SK-N-SH (cell line): ENCODE results near the gene NME8. TPM values are rescaled to one million over a fixed set of nuclear protein-coding genes. Genes with fewer than 3 reads are reported as not detected.

Experiments
- CTCF ChIA-PET: fragments of 300-600, 350-600 bp; formaldehyde crosslinking; extraction: SDS; loops from one replicate; lab custom pipeline; 2021; lab: Yijun Ruan, JAX
- POLR2A ChIA-PET: fragments of 350-600 bp; sonication (Branson Sonifier 250); formaldehyde crosslinking; extraction: SDS; loops from one replicate; lab custom pipeline; 2020; ENCODE audit warnings: antibody characterized with exemption, inconsistent platforms; lab: Yijun Ruan, JAX
- DNase-seq: peaks from one replicate; pipeline ENCODE4 v3.0.0; 2012
- H2AFZ ChIP-seq: fragments of 200-600 bp; sonication (generic); 2 replicates; pipeline ENCODE4 v1.8.1; 2016; ENCODE audit warnings: antibody characterized with exemption, mild to moderate bottlenecking, low read depth
- H3F3A ChIP-seq: fragments of 200-600 bp; sonication (generic); replicated peaks from 2 replicates; pipeline ENCODE3; 2016; ENCODE audit warnings: antibody characterized with exemption, mild to moderate bottlenecking; ENCODE audit not compliant: insufficient read depth
- H3K27ac ChIP-seq, 2 experiments: fragments of 200-500 bp in 1 of 2; fragments of 200-600 bp in 1 of 2; sonication (Bioruptor generic) in 1 of 2; sonication (generic), shearing (Covaris generic) in 1 of 2; 2 replicates each; pipeline versions ENCODE4 v1.5.1 to v1.6.1; 2014 to 2016; ENCODE audit warnings: low read depth in 2 of 2, inconsistent platforms in 1 of 2, low read length in 1 of 2, mild to moderate bottlenecking in 1 of 2, mixed read lengths in 1 of 2
- H3K27me3 ChIP-seq: fragments of 200-600 bp; sonication (generic), shearing (Covaris generic); 2 replicates; pipeline ENCODE4 v1.6.1; 2016; ENCODE audit warnings: mixed run types; ENCODE audit not compliant: insufficient read depth
- H3K36me3 ChIP-seq, 2 experiments: fragments of 200-500 bp in 1 of 2; fragments of 200-600 bp in 1 of 2; sonication (Bioruptor generic) in 1 of 2; sonication (generic) in 1 of 2; replicated peaks in 1 of 2; 2 replicates each; pipeline versions ENCODE3 to v1.5.1; 2014 to 2016; ENCODE audit warnings: low read length in 1 of 2, mild to moderate bottlenecking in 1 of 2; ENCODE audit not compliant: insufficient read depth in 2 of 2, control insufficient read depth in 1 of 2
- H3K4me1 ChIP-seq, 2 experiments: fragments of 200-500 bp in 1 of 2; fragments of 200-600 bp in 1 of 2; sonication (Bioruptor generic) in 1 of 2; sonication (generic), shearing (Covaris generic) in 1 of 2; 2 replicates each; pipeline versions ENCODE4 v1.5.1 to v1.6.1; 2014 to 2016; ENCODE audit warnings: low read depth in 1 of 2, low read length in 1 of 2, mixed run types in 1 of 2; ENCODE audit not compliant: insufficient read depth in 2 of 2, control insufficient read depth in 1 of 2
- H3K4me2 ChIP-seq: fragments of 200-600 bp; sonication (generic), shearing (Covaris generic); 2 replicates; pipeline ENCODE4 v1.6.1; 2017; ENCODE audit warnings: mixed run types
- H3K4me3 ChIP-seq, 2 experiments: fragments of 200-500 bp in 1 of 2; fragments of 200-600 bp in 1 of 2; sonication (Bioruptor generic) in 1 of 2; sonication (generic), shearing (Covaris generic) in 1 of 2; 2 replicates each; pipeline versions ENCODE4 v1.5.1 to v1.8.1; 2014 to 2016; ENCODE audit warnings: low read depth in 2 of 2, inconsistent platforms in 1 of 2, low read length in 1 of 2, mild to moderate bottlenecking in 1 of 2, mixed read lengths in 1 of 2, moderate library complexity in 1 of 2
- H3K79me2 ChIP-seq: fragments of 200-600 bp; sonication (generic); 2 replicates; pipeline ENCODE4 v1.8.1; 2017; ENCODE audit warnings: mild to moderate bottlenecking; ENCODE audit not compliant: insufficient read depth
- H3K9ac ChIP-seq: fragments of 200-600 bp; sonication (generic); 2 replicates; pipeline ENCODE4 v1.6.1; 2017; ENCODE audit warnings: mixed run types
- H3K9me2 ChIP-seq: fragments of 200-600 bp; sonication (generic); 2 replicates; pipeline ENCODE4 v1.6.1; 2017; ENCODE audit warnings: mixed run types
- H3K9me3 ChIP-seq: fragments of 200-600 bp; sonication (generic); 2 replicates; pipeline ENCODE4 v1.6.1; 2017; ENCODE audit warnings: mixed run types, mild to moderate bottlenecking, moderate library complexity
- H4K20me1 ChIP-seq: fragments of 200-600 bp; sonication (generic); 2 replicates; pipeline ENCODE4 v1.6.1; 2017; ENCODE audit warnings: mild to moderate bottlenecking, mixed run types; ENCODE audit not compliant: insufficient read depth
- CHD2 ChIP-seq: fragments of 150-350 bp; IDR thresholded peaks from 2 replicates; pipeline ENCODE4 v1.6.1; 2018; ENCODE audit warnings: low read length; ENCODE audit not compliant: partially characterized antibody
- ELF1 ChIP-seq: IDR thresholded peaks from 2 replicates; pipeline ENCODE4 v1.4.0; 2012
- EZH2phosphoT487 ChIP-seq: fragments of 200-600 bp; sonication (generic); IDR thresholded peaks from 2 replicates; pipeline ENCODE4 v1.6.1; 2017; ENCODE audit warnings: low read depth, mixed run types, mild to moderate bottlenecking, antibody characterized with exemption, moderate library complexity, borderline replicate concordance
- GABPA ChIP-seq: IDR thresholded peaks from 2 replicates; pipeline ENCODE4 v1.4.0; 2012; ENCODE audit warnings: low read depth, mild to moderate bottlenecking
- MEF2A ChIP-seq: IDR thresholded peaks from 2 replicates; pipeline ENCODE4 v1.4.0; 2012; ENCODE audit warnings: low read depth, borderline replicate concordance
- NFIC ChIP-seq: IDR thresholded peaks from 2 replicates; pipeline ENCODE4 v1.4.0; 2012; ENCODE audit warnings: borderline replicate concordance
- NRF1 ChIP-seq: IDR thresholded peaks from 2 replicates; pipeline ENCODE4 v1.6.1; 2012; ENCODE audit warnings: low read depth, mild to moderate bottlenecking, low read length
- POLR2AphosphoS5 ChIP-seq: IDR thresholded peaks from 2 replicates; pipeline ENCODE4 v1.6.1; 2012; ENCODE audit warnings: low read depth, low read length
- RFX5 ChIP-seq: IDR thresholded peaks from 2 replicates; pipeline ENCODE4 v1.6.1; 2012; ENCODE audit warnings: mild to moderate bottlenecking, improper control_type of control experiment, low read length
- SIN3A ChIP-seq: IDR thresholded peaks from 2 replicates; pipeline ENCODE4 v1.6.1; 2012; ENCODE audit warnings: low read depth, mild to moderate bottlenecking, low read length, moderate library complexity, borderline replicate concordance
- SMC3 ChIP-seq: IDR thresholded peaks from 2 replicates; pipeline ENCODE4 v1.6.1; 2012; ENCODE audit warnings: low read depth, low read length, improper control_type of control experiment
- TAF1 ChIP-seq: IDR thresholded peaks from 2 replicates; pipeline ENCODE4 v1.6.1; 2012; ENCODE audit warnings: low read depth, mild to moderate bottlenecking, low read length, moderate library complexity, borderline replicate concordance
- USF2 ChIP-seq: fragments of 150-350 bp; IDR thresholded peaks from 2 replicates; pipeline ENCODE4 v1.6.1; 2017; ENCODE audit warnings: antibody characterized with exemption, low read length, low read depth, borderline replicate concordance
- YY1 ChIP-seq: IDR thresholded peaks from 2 replicates; pipeline ENCODE4 v1.4.0; 2012; ENCODE audit warnings: low read depth, mild to moderate bottlenecking
- WGBS: methylation state at CpG from one replicate; pipeline ENCODE4 v1.1.6; 2017; ENCODE audit warnings: low lambda C conversion rate; 5-methylcytosine and 5-hydroxymethylcytosine counted together
- polyA plus RNA-seq, 3 experiments: library from polyadenylated mRNA; depleted of rRNA; stranded (reverse); fragments of >200 nt; gene quantifications; 2 replicates each; pipeline ENCODE4 v1.2.3, GENCODE V29; 2012

NME8 gene
- polyA plus RNA-seq, 1 of the 3 experiments (the other 2 are of a cell fraction) = not detected

- Histone ChIP-seq H2AFZ (no peak overlapping the region), H3K27ac (no peak overlapping the region), H4K20me1 (no peaks in the 10 kb centered on the region), H3K36me3 (no peaks in the 10 kb centered on the region), H3F3A (no peaks in the 10 kb centered on the region), H3K4me2 (no peak overlapping the region), H3K4me3 (no peak overlapping the region), H3K27me3 (0 out of 2 replicates have a peak, but pooled peaks cover 2% of the 10 kb centered on the region), H3K4me1 (peaks cover 0 to 16% of the 10 kb centered on the region in 2 experiments; a peak in 2 of 4 replicates), H3K9ac (no peak overlapping the region), H3K79me2 (peaks cover 6% of the 10 kb centered on the region; the same call in 1 of the 2 replicates), H3K9me3 (no peaks in the 10 kb centered on the region), H3K9me2 (no peaks in the 10 kb centered on the region)
- no peak for DNase-seq
- ChIA-PET CTCF (interaction anchor here (16.2 kb wide), 1 partner anchor 20 kb away, joined by 280 read pairs; no protein-coding TSS in a partner anchor), POLR2A (no interaction called here)
- TF ChIP-seq RFX5 (no peak), USF2 (no peak), ELF1 (no peak), MEF2A (no peak), SMC3 (no peak), CHD2 (no peak), NFIC (no peak)
- 17% methylated on average over 1 of the region's 1 CpG for WGBS
These were observed 75.6 kb downstream of the NME8 start for GRCh38 chr7:37923996-37924395.

GRCh38 chr7:37924491-37925041 lies 76.2 kb downstream of the NME8 start:
- H3K9ac ChIP-seq = no peak overlapping the region
- CTCF ChIA-PET = interaction anchor here (16.2 kb wide), 1 partner anchor 21 kb away, joined by 280 read pairs; no protein-coding TSS in a partner anchor
- TF ChIP-seq CHD2 (no peak), GABPA (no peak), NRF1 (no peak), SIN3A (no peak), EZH2phosphoT487 (no peak), POLR2AphosphoS5 (no peak), TAF1 (no peak), YY1 (no peak)
- TF ChIP-seq, all 33 proteins: peak for 0
- H3K9me2 ChIP-seq = no peaks in the 10 kb centered on the region
- POLR2A ChIA-PET = no interaction called here
- no peak overlapping the region for H2AFZ ChIP-seq
- no peaks in the 10 kb centered on the region for H3K9me3 ChIP-seq
- no peaks in the 10 kb centered on the region for H3F3A ChIP-seq
- H4K20me1 ChIP-seq = no peaks in the 10 kb centered on the region
- DNase-seq = no peak
- 70% methylated on average over 3 of the region's 3 CpGs for WGBS
- no peak overlapping the region for H3K4me3 ChIP-seq
- H3K4me2 ChIP-seq = no peak overlapping the region
- H3K4me1 ChIP-seq = peaks cover 0 to 16% of the 10 kb centered on the region in 2 experiments; a peak in 2 of 4 replicates
- no peak overlapping the region for H3K27ac ChIP-seq
- peaks cover 6% of the 10 kb centered on the region; the same call in 1 of the 2 replicates for H3K79me2 ChIP-seq
- H3K36me3 ChIP-seq = no peaks in the 10 kb centered on the region
- no peaks in the 10 kb centered on the region for H3K27me3 ChIP-seq
